HG02852 (cell line): Measurements from ENCODE around the gene H1-8.
"Not testable (repeated sequence)": the region's sequence is repeated elsewhere in the genome, so short reads cannot be mapped to it uniquely, and the experiment has no call there.

Experiments used
- ATAC-seq: cut with Tn5 transposase; IDR thresholded peaks from one replicate; pipeline ENCODE4 v1.9.1; 2021; ENCODE audit warnings: mild to moderate bottlenecking, moderate library complexity; ENCODE audit not compliant: unreplicated experiment

The H1-8 gene

GRCh38 chr3:129543156-129543790 is at the start of gene H1-8:
TSS of gene H1-8 (plus strand) at chr3:129543175. CDS start at chr3:129543219, 44 bp downstream.
- ATAC-seq: no peak

GRCh38 chr3:129493206-129493605 is 49.8 kb upstream of the H1-8 start:
- no peak for ATAC-seq

GRCh38 chr3:129494499-129494898 is 48.5 kb upstream of the H1-8 start:
- not testable (repeated sequence) for ATAC-seq

GRCh38 chr3:129495006-129495639 is 47.9 kb upstream of the H1-8 start:
- ATAC-seq: not testable (repeated sequence)

- ATAC-seq: not testable (repeated sequence)
These were observed 45.1 kb upstream of the H1-8 start for GRCh38 chr3:129497876-129498275.

GRCh38 chr3:129498603-129499488 is 44.1 kb upstream of the H1-8 start:
- ATAC-seq: not testable (repeated sequence)

GRCh38 chr3:129499604-129500333 is 43.2 kb upstream of the H1-8 start:
- ATAC-seq: not testable (repeated sequence)

- no peak for ATAC-seq
These were observed 42.7 kb upstream of the H1-8 start for GRCh38 chr3:129500334-129500658.

GRCh38 chr3:129501630-129502029 is 41.3 kb upstream of the H1-8 start:
- no peak for ATAC-seq

- no peak for ATAC-seq
These were observed 40.1 kb upstream of the H1-8 start for GRCh38 chr3:129502641-129503408.

- no peak for ATAC-seq
These were observed 39.3 kb upstream of the H1-8 start for GRCh38 chr3:129503471-129504291.

GRCh38 chr3:129504471-129505100 is 38.4 kb upstream of the H1-8 start:
- no peak for ATAC-seq

- ATAC-seq: no peak
These were observed 37.6 kb upstream of the H1-8 start for GRCh38 chr3:129505341-129505740.

- ATAC-seq: no peak
These were observed 36.7 kb upstream of the H1-8 start for GRCh38 chr3:129506231-129506742.

- no peak for ATAC-seq
These were observed 35.7 kb upstream of the H1-8 start for GRCh38 chr3:129507181-129507831.

GRCh38 chr3:129512595-129512994 is 30.4 kb upstream of the H1-8 start:
- ATAC-seq: no peak

GRCh38 chr3:129513705-129514104 is 29.3 kb upstream of the H1-8 start:
- no peak for ATAC-seq

- ATAC-seq: no peak
These were observed 28.9 kb upstream of the H1-8 start for GRCh38 chr3:129514110-129514509.
